Tibial nerve (tissue), 4 donors: ENCODE measurements around the gene RPS18. TPM values are rescaled to one million over a fixed set of nuclear protein-coding genes. Genes with fewer than 3 reads are reported as not detected.
"Not testable (repeated sequence)": the region's sequence is repeated elsewhere in the genome, so short reads cannot be mapped to it uniquely, and the experiment has no call there.

Experiments used
- DNase-seq, 2 donors: peaks; one replicate each; pipeline ENCODE4 v3.0.0-alpha.2; 2019; ENCODE audit warnings: low spot score in 2 of 2
- H3K27ac ChIP-seq, 4 donors: fragments of 200-600 bp; sonication (generic) in 3 of 4; one replicate each; pipeline ENCODE4 v1.5.1; 2017 to 2019; ENCODE audit warnings: mild to moderate bottlenecking in 1 of 4
- H3K27me3 ChIP-seq, 2 donors: fragments of 200-600 bp; sonication (generic) in 1 of 2; one replicate each; pipeline versions ENCODE4 v1.5.1 to v1.6.0; 2017 to 2019
- H3K36me3 ChIP-seq, 3 donors: fragments of 200-600 bp; sonication (generic); one replicate each; pipeline ENCODE4 v1.5.1; 2018 to 2019
- H3K4me1 ChIP-seq, 4 donors: fragments of 200-600 bp; sonication (generic) in 3 of 4; one replicate each; pipeline ENCODE4 v1.5.1; 2017 to 2019
- H3K4me3 ChIP-seq, 4 donors: fragments of 200-600 bp; sonication (generic) in 3 of 4; one replicate each; pipeline ENCODE4 v1.5.1; 2017 to 2019; ENCODE audit warnings: mild to moderate bottlenecking in 1 of 4, moderate library complexity in 1 of 4
- H3K9me3 ChIP-seq, 4 donors: fragments of 200-600 bp; sonication (generic) in 3 of 4; one replicate each; pipeline ENCODE4 v1.5.1; 2017 to 2019
- CTCF ChIP-seq, 5 experiments: fragments of 200-600 bp in 3 of 5; fragments of 450-650 bp in 2 of 5; sonication (generic) in 3 of 5; IDR thresholded peaks; one replicate each; pipeline ENCODE4 v1.5.1; 2016 to 2019; ENCODE audit warnings: antibody characterized with exemption in 5 of 5, mild to moderate bottlenecking in 3 of 5, moderate library complexity in 2 of 5
- EP300 ChIP-seq, 2 donors: sonication (generic); formaldehyde crosslinking; IDR thresholded peaks; one replicate each; pipeline ENCODE4 v1.6.1; 2017; ENCODE audit warnings: antibody characterized with exemption in 2 of 2, mild to moderate bottlenecking in 1 of 2
- POLR2A ChIP-seq, 2 donors: fragments of 450-650 bp; IDR thresholded peaks; one replicate each; pipeline ENCODE4 v1.6.1; 2017; ENCODE audit warnings: antibody characterized with exemption in 2 of 2, mild to moderate bottlenecking in 2 of 2, moderate library complexity in 2 of 2
- WGBS, 2 donors: methylation state at CpG; one replicate each; pipeline ENCODE4 v1.1.5; 2018; 5-methylcytosine and 5-hydroxymethylcytosine counted together
- total RNA-seq, 4 donors: library from RNA; depleted of rRNA; stranded (reverse); fragments of >200 nt; gene quantifications; one replicate each; pipeline ENCODE4 v1.1.0, GENCODE V29; 2016

The RPS18 gene
- total RNA-seq, 4 donors from 2014 or later = 2,115 to 2,529 (median 2,306) TPM

GRCh38 chr6:33278810-33279209 lies 6.9 kb downstream of the RPS18 start:
- Histone ChIP-seq H3K27ac (no peak overlapping the region), H3K36me3 (peaks cover 3 to 81% (median 25%) of the 10 kb centered on the region in 3 donors), H3K4me3 (no peak overlapping the region), H3K4me1 (peaks cover 0 to 50% (median 38%) of the 10 kb centered on the region in 4 donors), H3K27me3 (no peaks in the 10 kb centered on the region), H3K9me3 (no peaks in the 10 kb centered on the region)
- no peak for DNase-seq
- no peak for TF ChIP-seq EP300 (IDR thresholded peaks at IDR 0.05)
- no peak for TF ChIP-seq POLR2A (IDR thresholded peaks at IDR 0.05)
- no peak for TF ChIP-seq CTCF (IDR thresholded peaks at IDR 0.05)
- WGBS, 2 donors = 80 to 82% methylated on average over 3 of the region's 3 CpGs

GRCh38 chr6:33279257-33279695 lies 7.4 kb downstream of the RPS18 start:
- H3K27ac ChIP-seq = no peak overlapping the region
- no peaks in the 10 kb centered on the region for H3K27me3 ChIP-seq
- no peak for TF ChIP-seq CTCF (IDR thresholded peaks at IDR 0.05)
- TF ChIP-seq EP300 (IDR thresholded peaks at IDR 0.05) = no peak
- no peak for TF ChIP-seq POLR2A (IDR thresholded peaks at IDR 0.05)
- no peaks in the 10 kb centered on the region for H3K9me3 ChIP-seq
- H3K4me3 ChIP-seq = no peak overlapping the region
- peaks cover 3 to 81% (median 25%) of the 10 kb centered on the region in 3 donors for H3K36me3 ChIP-seq
- peaks cover 0 to 46% (median 34%) of the 10 kb centered on the region in 4 donors for H3K4me1 ChIP-seq
- 65 to 73% methylated on average over 12 of the region's 13 CpGs for WGBS, 2 donors
- no peak for DNase-seq

DNA sequence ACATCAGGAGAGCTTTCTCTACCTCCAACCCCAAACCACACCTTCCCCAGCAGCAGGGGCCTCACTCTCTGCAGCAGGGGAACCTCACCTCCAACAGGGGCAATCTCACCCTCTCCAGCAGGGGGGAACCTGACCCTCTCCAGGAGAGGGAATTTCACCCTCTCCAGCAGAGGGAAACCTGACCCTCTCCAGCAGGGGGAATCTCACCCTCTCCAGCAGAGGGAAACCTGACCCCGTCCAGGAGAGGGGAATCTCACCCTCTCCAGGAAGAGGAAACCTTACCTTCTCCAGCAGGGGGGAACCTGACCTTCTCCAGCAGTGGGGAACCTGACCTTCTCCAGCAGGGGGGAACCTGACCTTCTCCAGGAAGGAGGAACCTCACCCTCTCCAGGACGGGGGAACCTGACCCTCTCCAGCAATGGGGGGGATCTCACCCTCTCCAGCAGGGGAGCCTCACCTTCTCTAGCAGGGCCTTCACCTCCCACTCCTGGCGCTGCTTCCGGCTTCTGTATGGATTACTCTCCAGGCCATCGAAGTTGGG lies 8.2 kb downstream of the RPS18 start:
- DNase-seq = no peak
- TF ChIP-seq POLR2A (IDR thresholded peaks at IDR 0.05) (no peak), CTCF (IDR thresholded peaks at IDR 0.05) (peak in 2 of 5 experiments; percentile 15 to 18)
- Histone ChIP-seq H3K9me3 (no peaks in the 10 kb centered on the region), H3K4me3 (no peak overlapping the region), H3K27ac (no peak overlapping the region), H3K27me3 (no peaks in the 10 kb centered on the region), H3K36me3 (peaks cover 3 to 81% (median 23%) of the 10 kb centered on the region in 3 donors), H3K4me1 (peaks cover 0 to 38% (median 27%) of the 10 kb centered on the region in 4 donors)
- WGBS, 2 donors = 70 to 74% methylated on average over 5 of the region's 5 CpGs

DNA sequence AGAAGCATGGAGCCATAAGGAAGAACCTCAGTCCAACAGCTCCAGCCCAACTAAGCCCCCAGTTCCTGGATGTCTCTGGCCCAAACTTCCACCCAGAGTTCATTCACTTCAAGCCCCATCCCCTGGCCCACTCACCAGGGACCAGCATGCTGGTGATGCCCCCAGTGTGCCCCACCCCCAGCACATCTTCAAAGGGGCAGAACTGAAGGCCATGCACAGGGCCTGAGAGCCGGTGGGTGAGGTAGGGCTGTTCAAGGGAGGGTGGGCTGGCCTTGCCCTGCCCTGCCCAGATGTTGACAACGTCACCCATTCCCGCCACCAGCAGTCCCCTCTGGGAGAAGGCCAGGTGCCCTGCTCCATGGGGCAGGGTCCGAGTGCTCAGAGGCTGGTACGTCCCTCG lies 8.7 kb downstream of the RPS18 start:
- Histone ChIP-seq H3K36me3 (peaks cover 3 to 81% (median 19%) of the 10 kb centered on the region in 3 donors), H3K27ac (no peak overlapping the region), H3K4me3 (no peak overlapping the region), H3K4me1 (peaks cover 0 to 33% (median 22%) of the 10 kb centered on the region in 4 donors), H3K9me3 (no peaks in the 10 kb centered on the region), H3K27me3 (no peaks in the 10 kb centered on the region)
- no peak for DNase-seq
- no peak for TF ChIP-seq EP300 (IDR thresholded peaks at IDR 0.05)
- no peak for TF ChIP-seq POLR2A (IDR thresholded peaks at IDR 0.05)
- TF ChIP-seq CTCF (IDR thresholded peaks at IDR 0.05) = no peak
- WGBS, 2 donors = 75 to 81% methylated on average over 5 to 6 of the region's 6 CpGs

DNA sequence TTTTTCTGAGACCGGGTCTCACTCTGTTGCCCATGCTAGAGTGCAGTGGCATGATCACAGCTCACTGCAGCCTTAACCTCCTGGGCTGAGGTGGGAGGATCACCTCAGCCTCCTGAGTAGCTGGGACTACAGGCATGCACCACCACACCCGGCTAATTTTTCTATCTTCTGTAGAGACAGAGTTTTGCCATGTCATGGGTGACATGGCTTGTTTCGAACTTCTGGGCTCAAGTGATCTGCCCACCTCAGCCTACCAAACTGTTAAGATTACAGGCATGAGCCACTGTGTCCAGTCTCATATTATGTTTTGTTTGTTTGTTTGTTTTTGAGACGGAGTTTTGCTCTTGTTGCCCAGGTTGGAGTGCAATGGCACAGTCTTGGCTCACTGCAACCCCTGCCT lies 13.3 kb downstream of the RPS18 start:
- not testable (repeated sequence) for DNase-seq
- 88 to 92% methylated on average over 4 of the region's 4 CpGs for WGBS, 2 donors
- H3K36me3 ChIP-seq = peaks cover 0 to 76% (median 3%) of the 10 kb centered on the region in 3 donors

More for the DNA sequence above, 13.3 kb downstream of the RPS18 start:
- not testable (repeated sequence) for H3K27ac ChIP-seq, H3K9me3 ChIP-seq, H3K4me3 ChIP-seq, H3K27me3 ChIP-seq
- H3K4me1 ChIP-seq = peaks cover 0 to 22% (median 12%) of the 10 kb centered on the region in 4 donors
